HG02763 (cell line): ENCODE results near the gene SLC13A1.

Experiments
- ATAC-seq: cut with Tn5 transposase; IDR thresholded peaks from one replicate; pipeline ENCODE4 v1.9.1; 2021; ENCODE audit warnings: mild to moderate bottlenecking, moderate library complexity; ENCODE audit not compliant: unreplicated experiment

The SLC13A1 gene

GRCh38 chr7:123198111-123198510 lies 1.7 kb downstream of the SLC13A1 start:
- no peak for ATAC-seq

- ATAC-seq: no peak
These were observed 6.5 kb downstream of the SLC13A1 start for GRCh38 chr7:123193235-123193634.

GRCh38 chr7:123191132-123191531 lies 8.6 kb downstream of the SLC13A1 start:
- ATAC-seq: no peak

DNA sequence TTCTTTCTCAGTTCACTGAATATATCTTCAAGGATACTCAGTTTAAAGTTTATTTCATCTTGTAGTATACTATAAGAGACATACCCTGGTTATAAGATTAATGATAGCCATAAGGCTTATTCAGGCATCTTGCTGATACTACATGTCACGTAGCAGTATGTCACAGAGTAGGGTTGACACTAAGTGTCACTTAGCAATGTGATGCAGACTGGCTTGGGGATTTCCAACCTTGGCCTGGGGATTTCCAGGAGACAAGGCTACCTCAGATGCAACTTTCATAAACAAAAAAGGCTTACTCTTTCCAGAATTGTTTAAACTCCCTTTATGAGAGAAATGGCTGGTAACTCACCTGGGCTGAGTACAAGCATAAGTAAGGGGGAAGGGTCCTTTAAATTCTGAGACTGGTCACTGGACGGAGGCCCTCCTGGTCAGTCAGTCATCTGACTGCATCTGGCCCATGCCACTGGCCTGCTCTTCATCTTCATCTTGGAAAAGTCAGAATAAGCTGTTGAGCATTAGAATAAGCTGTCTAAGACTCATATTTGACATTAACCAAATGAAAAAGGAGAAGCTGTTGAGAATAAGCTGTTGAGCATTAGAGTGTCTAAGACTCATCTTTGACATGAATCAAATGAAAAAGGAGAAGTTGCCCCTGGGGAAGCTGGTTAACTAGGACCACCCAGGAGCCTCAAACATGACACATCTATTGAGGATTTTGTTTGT lies 9.5 kb downstream of the SLC13A1 start:
- ATAC-seq: peak; percentile 97

- ATAC-seq: no peak
These were observed 14.0 kb downstream of the SLC13A1 start for GRCh38 chr7:123185756-123186155.

- ATAC-seq: no peak
These were observed 15.5 kb downstream of the SLC13A1 start for GRCh38 chr7:123184271-123184670.

DNA sequence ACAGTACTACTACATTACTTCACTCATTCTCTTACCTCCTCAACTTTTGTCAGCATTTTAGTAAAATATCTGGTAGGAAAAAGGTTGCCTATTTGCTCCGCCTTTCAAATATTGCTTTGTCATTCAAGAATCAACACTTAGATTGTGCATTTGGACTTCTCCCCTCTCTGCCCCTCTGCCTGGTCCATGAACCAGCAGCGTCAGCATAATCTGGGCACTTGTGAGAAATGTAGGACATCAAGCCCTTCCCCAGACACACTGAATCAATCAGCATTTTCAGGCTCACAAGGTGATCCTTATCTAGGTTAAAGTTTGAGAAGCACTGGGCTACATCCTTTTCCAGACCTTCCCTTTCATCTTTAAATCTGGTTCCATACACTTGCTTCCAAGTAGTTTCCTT lies 16.3 kb downstream of the SLC13A1 start:
- no peak for ATAC-seq

GRCh38 chr7:123177442-123177841 lies 22.3 kb downstream of the SLC13A1 start:
- ATAC-seq: no peak

DNA sequence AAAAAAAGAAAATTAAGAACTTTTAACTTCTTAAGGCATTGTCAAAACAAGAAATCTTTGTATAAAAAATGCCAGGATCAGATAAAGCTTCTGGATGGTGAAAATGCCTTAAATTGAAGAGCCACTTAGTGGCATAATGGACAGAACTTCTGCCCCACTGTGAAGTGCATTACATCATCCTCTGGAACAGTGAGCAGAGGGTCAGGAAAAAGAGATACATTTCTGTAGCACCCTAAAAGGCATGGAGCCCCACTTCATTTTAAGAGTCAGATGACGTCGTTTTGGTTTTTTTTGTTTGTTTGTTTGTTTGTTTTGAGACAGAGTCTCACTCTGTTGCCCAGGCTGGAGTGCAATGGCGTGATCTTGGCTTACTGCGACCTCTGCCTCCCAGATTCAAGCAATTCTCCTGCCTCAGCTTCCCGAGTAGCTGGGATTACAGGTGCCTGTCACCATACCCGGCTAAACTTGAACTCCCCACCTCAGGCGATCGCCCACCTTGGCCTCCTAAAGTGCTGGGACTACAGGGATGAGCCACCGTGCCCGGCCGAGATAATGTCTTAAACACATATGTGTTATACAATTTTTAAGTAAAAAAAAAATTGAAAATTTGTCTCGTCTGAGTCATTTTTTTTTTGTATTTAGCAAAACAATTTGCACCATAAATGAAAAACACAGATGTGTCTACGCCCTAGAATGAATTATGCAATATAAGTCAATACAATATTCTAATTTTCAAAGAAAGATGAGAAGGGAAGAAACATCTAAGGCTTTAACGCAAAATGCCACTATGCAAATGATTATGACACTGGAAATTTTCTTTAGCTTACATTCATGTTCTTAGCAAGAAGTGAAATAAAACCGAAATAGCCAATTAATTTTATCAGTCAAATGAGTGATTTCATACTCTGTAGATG lies 29.2 kb downstream of the SLC13A1 start:
- ATAC-seq: no peak

DNA sequence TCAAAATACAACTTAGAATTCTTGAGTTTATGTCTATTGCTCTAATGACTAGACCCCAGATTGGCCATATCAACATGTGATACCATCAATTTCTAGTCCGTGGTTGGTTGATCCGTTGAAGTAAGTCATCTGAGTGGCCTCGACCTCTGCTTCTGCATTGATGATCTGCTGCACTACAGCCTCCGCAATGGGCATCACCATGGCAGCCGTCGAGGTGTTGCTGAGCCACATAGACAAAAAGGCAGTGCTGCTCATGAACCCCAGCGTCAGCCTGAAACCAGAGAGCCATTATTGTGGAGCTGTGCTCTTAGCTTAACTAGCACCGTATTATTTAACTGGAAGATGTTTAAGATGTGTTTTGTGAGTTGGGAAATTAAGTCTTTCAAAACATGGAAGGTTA lies 30.7 kb downstream of the SLC13A1 start:
- no peak for ATAC-seq

- ATAC-seq: no peak
These were observed 42.2 kb downstream of the SLC13A1 start for GRCh38 chr7:123157606-123158005.

GRCh38 chr7:123155571-123155970 lies 44.2 kb downstream of the SLC13A1 start:
- ATAC-seq: no peak

- peak; percentile 98 for ATAC-seq
These were observed 45.4 kb downstream of the SLC13A1 start for GRCh38 chr7:123154231-123154860.

- ATAC-seq: no peak
These were observed 48.3 kb downstream of the SLC13A1 start for GRCh38 chr7:123151443-123151842.

GRCh38 chr7:123148813-123149212 lies 51.0 kb downstream of the SLC13A1 start:
- ATAC-seq: no peak

DNA sequence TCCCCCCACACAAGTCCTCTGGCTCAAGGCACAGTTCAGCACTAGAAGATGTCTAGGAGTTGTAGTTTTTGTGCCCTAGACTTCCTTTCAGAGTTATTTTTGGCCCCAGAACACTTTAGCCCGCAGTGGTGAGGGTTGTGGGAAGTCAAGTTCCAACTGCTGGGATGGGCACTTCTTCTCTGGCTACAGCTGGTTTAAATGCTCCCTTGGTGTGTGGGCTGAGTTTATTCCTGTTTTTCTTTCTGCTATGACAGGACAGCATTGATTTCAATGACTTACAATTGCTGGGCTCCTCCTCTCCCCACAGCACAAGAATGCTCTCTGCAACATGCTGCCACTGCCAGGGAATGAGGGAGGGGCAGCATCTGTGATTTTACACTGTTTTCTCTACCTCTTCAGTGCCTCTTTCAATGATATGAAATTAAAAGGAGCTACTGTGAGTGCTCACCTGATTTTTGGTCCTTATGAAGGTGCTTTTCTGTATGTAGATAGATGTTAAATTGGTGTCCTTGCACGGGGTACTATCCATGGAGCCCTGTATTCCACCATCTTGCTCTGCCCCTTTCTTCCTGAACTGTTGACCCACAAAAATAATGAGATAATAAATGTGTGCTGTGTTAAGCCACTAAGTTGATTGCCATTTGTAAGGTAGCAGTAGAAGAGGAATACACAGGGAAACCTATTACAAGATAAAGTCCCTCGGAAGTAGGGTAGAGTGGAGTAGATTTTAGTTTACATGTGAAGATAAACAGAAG lies 56.3 kb downstream of the SLC13A1 start:
- ATAC-seq: no peak

GRCh38 chr7:123140561-123140960 lies 59.2 kb downstream of the SLC13A1 start:
- no peak for ATAC-seq

DNA sequence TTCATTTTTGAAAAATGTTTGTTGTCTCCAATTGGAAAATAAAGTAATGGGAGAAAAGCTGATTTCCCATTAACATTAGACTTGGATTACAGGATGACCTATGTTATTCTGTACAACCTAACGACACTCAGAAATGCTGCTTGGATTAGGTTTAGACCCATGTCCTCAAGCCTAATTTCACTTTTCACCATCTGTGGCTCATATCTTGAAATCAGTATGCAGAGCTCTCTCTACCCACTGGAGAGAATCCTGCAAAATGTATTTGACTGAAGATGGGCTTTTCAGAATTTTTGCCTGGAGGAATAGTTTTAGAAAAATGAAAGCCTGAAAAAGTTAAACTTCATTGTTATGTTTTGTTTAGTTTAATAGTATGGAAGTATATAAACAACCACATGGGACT lies 63.8 kb downstream of the SLC13A1 start:
- no peak for ATAC-seq

DNA sequence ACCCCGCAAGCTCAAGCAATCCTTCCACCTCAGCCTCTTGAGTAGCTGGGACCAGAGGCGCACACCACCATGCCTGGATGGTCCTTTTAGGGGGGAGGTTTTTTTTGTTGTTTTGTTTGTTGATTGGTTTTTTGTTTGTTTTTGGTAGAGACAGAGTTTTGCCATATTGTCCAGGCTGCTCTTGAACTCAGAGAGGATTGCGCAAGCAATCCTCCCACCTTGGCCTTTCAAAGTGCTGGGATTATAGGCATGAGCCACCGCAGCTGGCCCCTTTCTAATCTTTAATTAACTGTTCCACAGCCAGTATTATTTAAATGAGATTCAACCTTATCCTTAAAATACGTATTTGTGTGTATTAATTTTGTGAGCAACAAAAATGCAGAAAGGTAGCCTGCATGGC lies 65.8 kb downstream of the SLC13A1 start:
- no peak for ATAC-seq

DNA sequence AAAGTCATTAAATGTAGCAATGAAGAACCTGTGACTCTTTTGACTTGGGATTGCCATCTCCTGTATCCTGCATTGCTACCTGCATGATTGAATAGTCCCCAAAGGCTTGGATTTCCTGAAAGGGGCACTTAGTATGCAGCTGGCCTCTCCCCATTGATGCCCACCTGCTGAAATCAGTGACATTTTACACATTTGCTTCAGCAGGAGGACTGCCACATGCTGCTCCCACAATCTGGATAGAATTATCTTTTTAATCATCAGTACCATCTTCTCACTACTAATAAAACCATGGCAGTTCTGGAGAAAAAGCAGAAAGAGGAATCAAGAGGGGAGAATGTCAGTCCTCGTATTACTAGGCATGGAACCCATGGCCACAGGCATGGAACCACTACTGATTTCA lies 67.8 kb downstream of the SLC13A1 start:
- ATAC-seq: no peak

DNA sequence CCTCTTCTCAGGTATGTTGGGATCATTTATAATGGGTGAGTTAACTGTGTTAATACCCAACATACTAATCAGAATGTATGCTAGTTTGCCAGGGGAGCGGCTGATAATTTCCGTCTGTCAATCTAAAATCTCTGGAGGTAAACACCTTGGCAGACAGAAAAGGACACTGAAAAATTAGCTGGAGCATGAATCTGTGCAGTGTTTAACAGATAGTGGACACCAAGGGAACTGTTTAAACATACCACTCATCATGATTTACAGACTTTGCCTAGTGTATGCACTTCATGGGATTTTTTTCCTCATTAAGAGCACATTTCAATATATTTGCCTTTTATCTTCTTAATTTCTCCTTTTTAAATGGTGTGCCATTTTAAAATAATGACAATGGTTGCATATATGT lies 68.2 kb downstream of the SLC13A1 start:
- ATAC-seq: no peak
